Kidney (tissue), 14 donors: Measurements from ENCODE around the gene ATXN10. TPM values are rescaled to one million over a fixed set of nuclear protein-coding genes. Genes with fewer than 3 reads are reported as not detected.

Source experiments
- DNase-seq, 5 donors: peaks; one replicate each; pipeline ENCODE4 v3.0.0-alpha.2; 2013 to 2020
- FAIRE-seq: peaks from 2 replicates; lab custom pipeline; 2012; peaks lifted over from hg19 to GRCh38; lab: Jason Lieb, UNC
- H3K27ac ChIP-seq, 2 donors: one replicate each; pipeline ENCODE4 v1.7.0; 2013; ENCODE audit warnings: low read depth in 2 of 2, low read length in 2 of 2, inconsistent platforms in 1 of 2
- H3K27me3 ChIP-seq: one replicate; pipeline ENCODE4 v1.7.1; 2013; ENCODE audit warnings: low read length, inconsistent platforms; ENCODE audit not compliant: control insufficient read depth, insufficient read depth
- H3K36me3 ChIP-seq, 3 donors: one replicate each; pipeline versions ENCODE4 v1.7.0 to v1.7.1; 2013; ENCODE audit warnings: low read length in 3 of 3, control low read depth in 1 of 3, inconsistent platforms in 1 of 3; ENCODE audit not compliant: insufficient read depth in 3 of 3, control insufficient read depth in 2 of 3
- H3K4me1 ChIP-seq, 3 donors: one replicate each; pipeline versions ENCODE4 v1.7.0 to v1.7.1; 2013; ENCODE audit warnings: low read length in 3 of 3, inconsistent platforms in 1 of 3, low read depth in 1 of 3; ENCODE audit not compliant: control insufficient read depth in 2 of 3, insufficient read depth in 2 of 3
- H3K4me3 ChIP-seq, 3 donors: one replicate each; pipeline versions ENCODE4 v1.7.0 to v1.8.1; 2013; ENCODE audit warnings: low read length in 3 of 3, control low read depth in 1 of 3, inconsistent platforms in 1 of 3
- H3K9ac ChIP-seq, 3 donors: one replicate each; pipeline versions ENCODE4 v1.7.0 to v1.7.1; 2013; ENCODE audit warnings: low read length in 3 of 3, control low read depth in 1 of 3, inconsistent platforms in 1 of 3
- H3K9me3 ChIP-seq, 3 donors: one replicate each; pipeline versions ENCODE4 v1.7.0 to v1.7.1; 2013; ENCODE audit warnings: low read length in 3 of 3, control low read depth in 1 of 3, inconsistent platforms in 1 of 3; ENCODE audit not compliant: control insufficient read depth in 2 of 3, insufficient read depth in 1 of 3
- CTCF ChIP-seq: IDR thresholded peaks from 3 replicates; pipeline ENCODE4 v1.5.1; 2012; ENCODE audit warnings: mild to moderate bottlenecking, moderate library complexity, borderline replicate concordance; ENCODE audit not compliant: insufficient read depth; ENCODE audit errors: extremely low read depth
- intact Hi-C: fragments of 100-400 bp; cut with DNase I; formaldehyde crosslinking; loops from one replicate; pipeline ENCODE4 v1.11.1; 2022
- polyA plus RNA-seq: library from polyadenylated mRNA; stranded (reverse); fragments of 350-450 nt; fragmentation: Illumina TruSeq; extraction: RNeasy Lipid Tissue Mini Kit (QIAGEN cat#74804); gene quantifications from one replicate; pipeline ENCODE4 v1.2.3, GENCODE V29; 2014; ENCODE audit warnings: low read depth, low replicate concordance; ENCODE audit not compliant: insufficient read depth
- total RNA-seq: library from RNA; stranded (reverse); fragmentation: NEBNext Ultra II Directional; extraction: Animal tissue kit (Norgen Biotek cat#: 25700); gene quantifications from one replicate; pipeline ENCODE4 v1.2.1, GENCODE V29; 2021
- donor health status: control.
- donor health status: control.
- donor health status: control.
- donor health status: control.
- donor health status: control.
- donor health status: DM: yes; HTN: yes; CAD: no.
- donor health status: Normal renal cell carcinoma (clear cell type).

The ATXN10 gene
- total and polyA plus RNA-seq, 2 donors from 2014 or later = 121 to 142 TPM

- Histone ChIP-seq H3K36me3 (peaks cover 0 to 6% (median 0%) of the 10 kb centered on the region in 3 donors), H3K4me1 (no peaks in the 10 kb centered on the region), H3K9me3 (no peaks in the 10 kb centered on the region), H3K27ac (no peak overlapping the region), H3K27me3 (no peaks in the 10 kb centered on the region), H3K4me3 (no peak overlapping the region), H3K9ac (no peak overlapping the region)
- no peak for FAIRE-seq
- intact Hi-C loops = no loop called here
- no peak for TF ChIP-seq CTCF
- no peak for DNase-seq
Observed at GRCh38 chr22:45834241-45834640, 162.6 kb downstream of the ATXN10 start.

GRCh38 chr22:45834795-45835194 is 163.2 kb downstream of the ATXN10 start:
- intact Hi-C loops = no loop called here

GRCh38 chr22:45836418-45837169 is 165.0 kb downstream of the ATXN10 start:
- FAIRE-seq (no peak), DNase-seq (no peak)
- intact Hi-C loops = no loop called here
- H3K36me3 ChIP-seq = peaks cover 0 to 6% (median 0%) of the 10 kb centered on the region in 3 donors
- H3K9ac ChIP-seq = no peak overlapping the region
- no peaks in the 10 kb centered on the region for H3K27me3 ChIP-seq
- no peak for TF ChIP-seq CTCF
- no peaks in the 10 kb centered on the region for H3K4me1 ChIP-seq
- H3K9me3 ChIP-seq = no peaks in the 10 kb centered on the region
- no peak overlapping the region for H3K4me3 ChIP-seq
- H3K27ac ChIP-seq = no peak overlapping the region

More at GRCh38 chr22:45834795-45835194, 163.2 kb downstream of the ATXN10 start:
- H3K9ac ChIP-seq = no peak overlapping the region
- no peak overlapping the region for H3K27ac ChIP-seq
- H3K9me3 ChIP-seq = no peaks in the 10 kb centered on the region
- H3K4me1 ChIP-seq = no peaks in the 10 kb centered on the region
- H3K36me3 ChIP-seq = peaks cover 0 to 6% (median 0%) of the 10 kb centered on the region in 3 donors
- no peak for FAIRE-seq
- no peak overlapping the region for H3K4me3 ChIP-seq
- no peak for TF ChIP-seq CTCF
- no peaks in the 10 kb centered on the region for H3K27me3 ChIP-seq
- no peak for DNase-seq

GRCh38 chr22:45837508-45837907 is 165.9 kb downstream of the ATXN10 start:
- no peak for FAIRE-seq
- H3K36me3 ChIP-seq = peaks cover 0 to 7% (median 0%) of the 10 kb centered on the region in 3 donors
- no peak overlapping the region for H3K9ac ChIP-seq
- H3K9me3 ChIP-seq = no peaks in the 10 kb centered on the region
- no peak overlapping the region for H3K27ac ChIP-seq
- intact Hi-C loops = no loop called here
- H3K27me3 ChIP-seq = no peaks in the 10 kb centered on the region
- H3K4me3 ChIP-seq = no peak overlapping the region
- DNase-seq = no peak
- no peaks in the 10 kb centered on the region for H3K4me1 ChIP-seq
- no peak for TF ChIP-seq CTCF
